ENCODE data around the gene GFY.

- no peak for TF ChIP-seq CTCF (IDR thresholded peaks at IDR 0.05; ENCODE audit: insufficient read depth, low read length, poor library complexity, severe bottlenecking)
- no peak for TF ChIP-seq EZH2phosphoT487 (conservative IDR thresholded peaks at IDR 0.05; ENCODE audit: low read length)
Observed at GRCh38 chr19:49389406-49389805, 35.8 kb upstream of the GFY start.

Data from SU-DHL-6 (cell line).